GM21576 (cell line): ENCODE results near the gene DPF3.

Source experiments
- ATAC-seq: cut with Tn5 transposase; IDR thresholded peaks from one replicate; pipeline ENCODE4 v1.9.1; 2021; ENCODE audit warnings: mild to moderate bottlenecking, moderate library complexity; ENCODE audit not compliant: unreplicated experiment

Gene DPF3

DNA sequence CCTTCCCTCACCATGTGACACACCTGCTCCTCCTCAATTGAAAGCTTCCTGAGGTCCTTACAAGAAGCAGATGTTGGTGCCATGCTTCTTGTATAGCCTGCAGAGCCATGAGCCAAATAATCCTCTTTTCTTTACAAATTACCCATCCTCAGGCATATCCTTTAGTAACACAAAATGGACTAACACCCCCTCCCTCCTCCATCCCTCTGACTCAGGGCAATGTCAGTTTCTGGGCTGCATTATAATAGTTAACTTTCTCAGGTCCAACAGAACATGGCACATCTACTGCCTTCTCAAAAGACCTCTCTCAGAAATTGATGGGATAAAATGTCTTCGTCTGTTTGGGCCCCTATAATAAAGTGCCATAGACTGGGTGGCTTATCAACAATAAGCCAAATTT is 287.0 kb downstream of the DPF3 start:
- no peak for ATAC-seq

DNA sequence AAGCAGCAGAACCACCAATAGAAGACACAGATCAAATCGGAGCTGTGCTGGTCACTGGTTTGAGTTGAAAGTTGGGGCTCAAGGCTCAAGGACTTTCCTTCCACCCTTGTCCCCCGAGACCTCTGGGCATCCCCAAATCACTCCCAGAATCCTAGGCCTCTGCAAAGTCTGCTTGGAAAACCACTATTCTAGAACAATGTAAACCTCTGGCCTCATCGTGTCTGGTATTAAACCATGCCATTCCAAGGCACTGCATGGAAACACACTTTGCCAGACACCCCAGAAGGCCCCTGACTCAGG is 288.0 kb downstream of the DPF3 start:
- no peak for ATAC-seq

DNA sequence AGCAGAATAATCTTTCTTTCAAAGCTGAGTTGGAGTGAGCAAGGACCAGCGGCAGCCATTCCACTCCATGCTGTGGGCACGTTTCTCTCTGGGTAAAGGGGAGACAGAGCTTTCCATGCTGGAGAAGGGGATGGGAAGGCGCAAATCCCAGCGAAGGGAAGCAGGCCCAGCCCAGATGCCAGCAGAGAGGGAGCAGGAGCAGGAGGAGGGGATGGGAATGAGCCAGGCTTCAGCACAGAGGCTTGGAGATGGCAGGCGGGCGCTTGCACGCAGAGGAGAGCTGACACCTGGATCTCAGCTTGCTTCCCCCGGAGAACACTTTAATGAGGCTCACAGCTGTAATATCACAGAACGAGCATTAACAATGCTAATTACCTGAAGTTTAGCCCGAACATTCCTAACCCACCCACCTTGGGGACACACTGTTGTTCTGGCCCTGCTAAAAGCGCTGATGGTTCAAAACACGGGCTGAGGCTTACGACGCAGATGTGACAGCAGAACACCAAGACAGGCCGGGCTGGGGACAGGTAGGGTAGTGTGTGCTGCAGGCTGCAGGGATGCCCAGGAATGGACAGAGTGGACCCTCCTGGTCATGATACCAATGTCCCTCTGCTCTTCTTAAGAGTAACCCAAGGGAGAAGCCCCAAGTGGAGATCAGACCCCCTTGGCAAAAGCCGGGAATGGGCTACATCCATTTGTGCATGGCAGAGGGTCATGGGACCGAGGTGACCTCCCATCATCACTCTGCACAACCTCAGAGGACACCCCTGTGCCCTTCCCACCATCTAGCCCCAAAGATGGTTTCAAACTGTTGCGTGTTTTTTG is 288.6 kb downstream of the DPF3 start:
- no peak for ATAC-seq

DNA sequence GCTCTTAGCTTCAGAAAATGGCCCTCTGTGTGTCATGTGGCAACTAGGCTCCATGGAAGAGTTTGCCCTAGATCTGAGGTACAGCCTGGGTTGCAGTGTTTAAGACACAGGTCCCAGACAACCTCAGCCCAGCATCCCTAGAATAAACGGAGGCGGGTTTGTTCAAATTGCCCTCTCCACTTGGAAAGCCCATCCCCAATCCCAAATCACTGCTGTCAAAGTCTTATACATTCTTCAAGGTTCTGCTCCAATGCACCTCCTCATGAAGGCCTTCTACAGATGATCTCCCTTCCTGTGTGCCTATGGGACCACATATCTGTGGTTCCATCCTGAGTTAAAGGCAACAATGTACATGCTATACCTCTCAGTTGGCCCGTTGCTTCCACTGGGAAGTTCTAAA is 289.8 kb downstream of the DPF3 start:
- no peak for ATAC-seq

DNA sequence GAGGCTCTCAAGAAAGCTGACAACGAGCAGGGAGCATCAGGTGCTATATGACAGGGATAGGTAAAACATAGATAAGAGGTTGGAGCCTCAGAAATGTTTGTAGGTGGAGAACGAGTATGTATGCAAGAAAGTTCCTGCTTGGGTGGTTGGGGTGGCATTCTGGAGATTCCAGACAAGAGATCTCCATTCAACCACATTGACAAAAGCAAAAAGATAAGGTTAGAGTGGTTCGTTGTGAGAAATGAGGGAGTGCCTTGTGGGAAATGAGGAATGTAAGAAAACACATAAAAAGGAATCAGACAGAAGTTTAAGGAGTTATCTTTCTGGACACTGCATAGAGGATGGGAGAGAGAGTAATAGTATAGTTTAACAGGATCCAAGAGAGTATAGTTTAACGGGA is 290.3 kb downstream of the DPF3 start:
- ATAC-seq = no peak

DNA sequence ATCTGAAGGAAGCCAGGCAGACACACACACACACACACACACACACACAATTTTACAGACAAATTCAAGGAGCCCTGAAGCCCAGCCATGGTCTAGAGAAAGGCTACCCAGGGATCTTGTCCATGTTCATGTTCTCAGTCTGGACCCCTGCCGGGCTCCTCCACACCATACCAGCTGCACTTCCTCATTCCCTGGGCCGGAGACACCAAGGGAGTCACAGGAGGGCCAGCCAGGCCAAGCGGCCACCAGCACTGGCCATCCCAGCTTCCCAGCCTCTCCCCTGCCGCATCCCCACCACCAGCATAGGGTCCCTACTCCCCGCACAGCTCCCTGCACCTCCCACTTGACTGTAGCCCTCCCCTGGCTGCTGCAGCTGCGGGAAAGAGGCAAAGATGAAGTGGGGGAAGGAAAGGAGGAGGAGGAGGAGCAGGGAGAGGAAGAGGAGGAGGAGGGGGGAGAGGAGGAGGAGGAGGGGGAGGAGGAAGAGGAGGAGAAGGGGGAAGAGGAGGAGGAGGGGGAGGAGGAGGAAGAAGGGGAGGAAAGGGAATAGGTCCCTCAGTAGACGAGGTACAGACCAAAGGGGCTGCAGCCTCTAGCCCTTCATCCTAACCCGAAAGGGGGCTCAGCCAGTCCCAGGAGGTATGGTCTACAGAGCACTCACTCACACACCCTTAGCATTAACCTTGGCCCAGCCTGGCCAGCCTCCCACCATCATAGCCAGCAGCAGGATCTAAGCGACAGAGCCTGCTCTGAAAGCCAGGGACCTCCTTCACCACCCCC is 293.2 kb downstream of the DPF3 start:
- ATAC-seq = no peak

DNA sequence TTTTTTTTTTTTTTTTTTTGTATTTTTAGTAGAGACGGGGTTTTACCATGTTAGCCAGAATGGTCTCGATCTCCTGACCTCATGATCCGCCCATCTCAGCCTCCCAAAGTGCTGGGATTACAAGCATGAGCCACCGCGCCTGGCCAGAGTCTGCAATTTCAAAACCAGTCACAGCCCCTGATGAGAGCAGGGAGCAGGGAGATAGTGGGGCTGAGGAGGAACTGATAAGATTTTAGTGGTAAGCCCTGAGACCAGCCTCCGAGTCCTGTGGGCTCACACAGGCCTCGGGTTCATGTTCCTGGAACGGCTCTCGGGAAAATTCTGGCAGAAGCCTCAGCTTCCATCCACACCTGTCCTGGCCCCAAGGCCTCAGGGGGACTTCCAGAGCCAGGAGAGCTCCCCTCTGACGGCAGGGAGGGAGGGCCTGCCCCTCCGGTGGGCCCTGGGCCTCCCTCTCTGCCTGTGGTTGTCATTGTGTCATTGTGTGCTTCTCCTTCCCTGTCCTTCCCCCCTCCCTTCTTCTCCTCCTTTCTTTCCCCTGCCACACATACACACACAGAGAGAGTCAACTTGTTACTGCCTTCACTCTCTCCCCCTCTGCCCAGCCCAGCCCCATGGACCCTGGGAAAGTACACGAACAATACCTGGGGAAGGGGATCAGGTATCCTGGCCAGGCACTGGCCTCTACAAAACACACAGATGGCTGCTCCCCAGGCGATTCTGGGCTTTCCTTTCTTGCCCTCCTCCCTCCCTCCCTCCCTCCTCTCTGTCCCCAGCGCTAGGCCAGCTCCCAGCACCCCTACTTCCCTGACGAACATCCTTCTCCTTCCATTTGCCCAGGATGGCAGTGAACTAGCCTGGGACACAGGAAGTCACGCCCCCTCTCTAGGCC is 294.1 kb downstream of the DPF3 start:
- no peak for ATAC-seq

DNA sequence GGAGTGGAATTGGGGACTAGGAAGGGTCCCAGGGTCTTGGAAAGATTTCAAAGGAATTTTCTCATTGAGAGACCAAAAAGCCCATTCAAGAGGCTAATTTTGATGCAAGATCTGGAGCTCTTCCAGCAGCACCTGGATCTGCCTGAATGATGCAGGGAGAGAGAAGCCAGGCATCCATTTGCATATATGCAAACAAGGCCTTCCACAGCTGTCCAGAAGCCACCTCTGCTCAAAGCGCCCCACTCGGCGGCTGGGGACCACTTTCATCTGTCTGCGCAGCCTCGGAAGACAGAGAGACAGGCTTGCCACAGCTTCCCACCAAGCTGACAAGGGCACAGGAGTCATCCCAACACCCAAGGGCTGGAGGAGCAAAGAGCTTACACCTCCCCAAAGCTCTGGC is 295.6 kb downstream of the DPF3 start:
- ATAC-seq = no peak

DNA sequence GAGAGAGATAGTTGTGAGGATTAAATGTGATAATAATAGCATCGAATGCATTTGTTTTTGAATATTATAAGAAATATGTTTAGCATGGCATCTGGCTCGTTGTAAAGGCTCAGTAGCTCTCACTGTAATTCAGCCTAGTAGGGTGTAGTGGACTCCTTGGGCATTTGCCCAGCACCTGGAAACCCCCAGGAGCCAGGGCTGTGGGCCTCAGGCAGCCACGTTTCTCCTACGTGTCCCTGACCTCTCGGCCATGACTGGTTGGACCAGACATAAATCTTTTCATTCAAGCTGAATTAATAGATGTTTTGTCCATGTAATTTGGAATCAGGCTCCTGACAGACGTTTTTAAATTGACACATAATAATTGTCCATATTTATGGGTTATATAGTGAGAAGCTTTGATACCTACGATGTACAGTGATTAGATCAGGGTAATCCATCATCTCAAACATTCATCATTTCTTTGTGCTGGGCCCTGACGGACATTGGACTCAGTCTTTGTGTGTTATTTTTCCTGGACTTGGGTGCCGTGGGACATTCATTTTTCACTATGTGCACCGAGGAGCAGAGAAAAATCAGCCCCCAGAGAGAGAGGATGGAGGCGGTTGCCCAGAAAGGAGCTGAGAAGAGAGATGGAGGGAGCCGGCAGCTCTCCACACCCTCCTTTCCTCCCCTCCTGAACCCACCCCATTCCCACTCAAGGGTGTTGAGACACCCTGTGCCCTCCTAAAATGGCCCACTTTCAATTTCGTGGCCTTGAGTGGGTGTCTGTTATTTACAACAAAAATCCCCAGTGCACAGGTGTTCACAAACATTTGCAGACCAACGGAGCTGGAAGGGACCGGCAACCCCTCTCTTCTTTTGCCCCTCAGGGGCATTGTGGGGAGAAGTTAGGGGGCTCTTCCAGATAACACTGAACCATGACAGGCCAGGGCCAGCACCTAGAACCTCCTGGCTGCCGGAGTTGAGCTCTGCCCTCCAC is 296.4 kb downstream of the DPF3 start:
- no peak for ATAC-seq

DNA sequence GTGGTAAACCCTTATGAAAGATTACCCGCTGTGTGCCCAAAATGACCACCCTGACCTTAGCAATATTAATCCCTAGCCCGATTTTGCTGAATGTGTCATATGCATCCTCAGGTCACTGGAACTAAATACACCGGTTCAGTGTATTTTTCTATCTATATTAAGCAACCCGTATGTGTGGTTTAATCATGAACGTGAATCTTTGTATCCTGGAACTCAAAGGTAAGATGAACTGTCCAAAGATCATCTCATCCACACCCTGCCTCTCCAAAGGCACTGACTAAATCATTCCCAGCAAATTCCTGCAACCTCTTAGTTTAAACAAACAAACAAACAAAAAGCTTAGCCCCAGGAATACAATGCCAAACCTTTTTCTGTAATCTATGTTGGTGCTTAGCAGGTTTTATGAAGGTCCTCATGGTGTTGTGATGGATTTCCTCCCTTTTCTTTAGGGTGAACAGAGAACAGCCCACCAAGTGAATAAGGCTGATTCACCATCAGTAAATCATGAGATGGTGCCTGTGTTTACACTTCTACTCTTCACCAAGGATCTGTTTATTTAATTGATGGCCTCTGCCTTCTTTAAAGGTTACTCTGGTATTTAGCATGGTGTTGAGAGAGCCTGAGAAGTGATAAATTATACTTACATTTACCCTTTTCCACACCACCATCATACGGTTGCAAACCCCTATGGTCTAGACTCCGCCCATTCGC is 298.6 kb downstream of the DPF3 start:
- ATAC-seq = no peak

DNA sequence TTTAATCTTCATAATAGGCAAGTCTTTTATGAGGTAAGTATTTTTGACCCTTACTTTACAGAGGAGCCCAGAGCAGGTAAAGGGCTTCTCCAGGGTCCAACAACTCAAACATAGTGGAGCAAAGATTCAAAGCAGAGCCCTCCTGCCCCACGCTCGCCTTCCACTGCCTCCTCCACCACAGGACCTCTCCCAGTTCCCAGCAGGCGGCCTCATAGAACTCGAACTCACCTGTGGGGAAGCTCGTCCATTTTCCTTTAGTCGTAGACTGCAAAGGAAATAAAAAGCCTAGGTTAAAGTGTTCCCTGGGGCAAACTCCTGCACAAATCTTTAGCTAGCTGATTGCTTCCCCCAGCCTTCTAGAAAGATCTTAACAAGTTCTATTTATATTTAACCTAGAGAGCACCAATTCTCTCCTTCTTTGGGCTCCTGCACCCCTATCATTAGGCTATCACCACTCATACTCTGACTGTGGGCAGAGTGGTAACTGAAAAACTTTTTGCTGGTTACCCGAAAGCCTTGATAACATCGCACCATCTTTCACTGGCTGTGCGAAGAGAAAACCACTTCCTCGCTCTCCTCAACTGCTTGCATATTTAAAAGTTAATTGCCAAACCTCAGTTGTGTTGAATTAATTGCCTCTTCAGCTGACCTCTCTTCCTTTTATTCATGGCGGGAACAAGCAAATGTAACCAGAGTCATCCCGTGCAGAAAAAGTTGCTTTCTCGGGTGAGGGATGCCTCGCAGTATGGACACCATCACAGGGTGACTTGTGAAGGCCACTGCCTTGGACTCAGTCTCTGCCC is 299.6 kb downstream of the DPF3 start:
- ATAC-seq = no peak

DNA sequence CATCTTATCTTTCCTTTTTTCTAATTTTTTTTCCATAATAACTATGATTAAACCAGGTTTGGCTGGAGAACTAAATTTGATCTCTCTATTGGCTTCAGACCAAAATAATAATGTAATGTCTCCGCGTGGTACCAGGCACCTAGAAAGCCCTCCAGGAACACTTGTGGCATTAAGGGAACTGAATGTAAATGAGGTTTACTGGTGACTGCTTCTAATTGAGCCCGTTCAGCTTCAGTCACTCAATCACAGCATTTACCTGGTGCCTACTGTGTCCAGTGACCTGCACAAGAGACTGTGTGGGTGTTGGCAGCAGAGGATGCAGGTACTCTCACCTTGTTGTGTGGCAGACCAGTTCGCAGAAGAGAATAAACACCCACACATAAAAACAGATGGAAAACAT is 302.5 kb downstream of the DPF3 start:
- no peak for ATAC-seq

DNA sequence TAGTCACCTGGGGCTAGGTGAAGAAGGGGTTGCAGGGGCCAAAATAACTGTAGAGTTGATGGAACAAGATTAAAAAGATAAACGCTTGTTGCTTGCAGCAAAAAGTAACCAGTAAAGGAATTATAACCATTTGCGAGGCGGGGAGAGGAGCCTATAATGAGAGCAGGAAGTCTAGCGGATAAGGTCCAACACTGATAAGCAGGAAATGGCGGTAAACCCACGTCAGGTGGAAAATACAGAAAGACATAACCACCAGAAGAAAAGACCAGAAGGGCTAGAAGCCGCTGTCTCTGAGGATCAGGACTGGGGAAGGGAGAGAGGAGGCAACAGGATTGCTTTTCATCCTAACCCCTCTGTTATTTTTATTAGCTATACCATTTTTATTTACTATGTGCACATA is 303.3 kb downstream of the DPF3 start:
- ATAC-seq = no peak

DNA sequence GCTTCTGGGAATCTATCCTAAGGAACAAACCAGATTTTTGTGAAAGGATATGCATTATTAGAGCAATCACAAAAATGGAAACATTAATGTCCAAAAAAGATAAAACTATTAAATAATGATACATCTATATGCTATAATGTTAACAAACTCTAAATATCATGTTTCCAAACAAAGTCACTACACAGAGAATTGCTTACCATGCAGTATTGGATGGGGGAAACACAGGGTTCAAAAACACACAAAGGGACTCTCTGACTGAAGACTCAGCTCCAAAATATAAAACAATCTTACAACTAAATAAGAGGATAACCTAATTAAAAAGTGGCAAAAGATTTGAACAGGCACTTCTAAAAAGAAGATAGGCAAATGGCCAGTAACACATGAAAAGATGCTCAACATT is 304.2 kb downstream of the DPF3 start:
- no peak for ATAC-seq

DNA sequence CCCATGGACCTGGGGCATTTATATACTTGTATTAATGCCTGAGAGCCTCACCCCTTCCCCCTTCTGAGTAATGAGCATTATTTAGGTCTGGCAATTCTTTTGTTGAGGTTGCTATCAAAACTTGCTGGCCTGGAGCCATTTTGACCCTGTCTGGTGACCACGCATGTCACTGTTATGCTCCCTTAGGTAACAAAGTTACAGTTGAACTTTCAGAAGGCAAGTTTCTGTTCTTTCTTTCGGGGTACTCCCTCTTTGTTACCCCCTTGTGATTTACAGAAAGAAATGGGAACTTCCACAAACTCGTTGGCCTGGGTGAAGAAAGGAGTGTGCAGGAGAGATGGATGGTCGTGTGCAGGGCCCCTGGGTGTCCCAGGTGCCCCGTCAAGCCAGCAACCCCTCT is 305.4 kb downstream of the DPF3 start:
- no peak for ATAC-seq

DNA sequence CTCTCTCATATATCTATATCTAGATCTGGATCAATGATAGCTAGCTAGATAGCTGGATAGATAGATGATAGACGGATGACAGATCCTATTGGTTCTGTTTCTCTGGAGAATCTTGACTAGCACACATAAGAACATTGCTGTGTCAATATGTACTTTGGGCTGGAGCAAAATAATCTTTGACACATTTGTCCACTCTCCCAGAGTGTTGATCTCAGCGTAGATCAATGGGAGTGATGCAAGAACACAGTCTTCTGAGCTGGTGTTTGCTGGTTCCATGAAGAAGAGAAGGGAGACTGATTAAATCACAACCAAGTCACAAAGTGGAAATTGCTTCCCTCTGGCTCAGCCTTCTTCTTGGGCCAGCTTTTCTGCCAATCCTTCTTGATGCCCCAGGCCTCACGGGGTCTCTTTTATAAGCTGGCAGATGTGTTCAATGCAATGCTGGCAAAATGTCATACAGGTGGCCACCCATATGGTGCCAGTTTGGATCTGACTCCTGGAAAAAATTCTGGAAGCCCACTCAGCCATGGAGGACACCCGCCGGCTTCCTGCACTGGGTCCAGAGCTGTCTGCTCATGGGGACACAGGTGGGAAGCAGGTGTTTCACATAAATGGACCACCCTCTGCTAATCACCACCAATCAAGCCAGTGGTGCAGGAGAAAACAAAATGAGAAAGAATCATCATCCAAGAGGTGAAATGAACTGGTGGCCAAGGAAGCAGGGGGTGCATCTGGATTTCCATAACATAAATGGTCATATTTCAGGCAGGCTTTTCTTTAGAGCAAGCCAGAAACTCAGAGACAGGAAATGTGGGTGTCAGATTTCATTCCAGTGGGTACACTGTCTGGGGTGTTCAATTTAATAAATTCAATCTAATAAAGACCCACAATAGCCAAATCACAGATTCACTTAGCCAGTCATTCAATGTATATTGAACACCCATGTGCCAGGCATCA is 310.3 kb downstream of the DPF3 start:
- no peak for ATAC-seq

DNA sequence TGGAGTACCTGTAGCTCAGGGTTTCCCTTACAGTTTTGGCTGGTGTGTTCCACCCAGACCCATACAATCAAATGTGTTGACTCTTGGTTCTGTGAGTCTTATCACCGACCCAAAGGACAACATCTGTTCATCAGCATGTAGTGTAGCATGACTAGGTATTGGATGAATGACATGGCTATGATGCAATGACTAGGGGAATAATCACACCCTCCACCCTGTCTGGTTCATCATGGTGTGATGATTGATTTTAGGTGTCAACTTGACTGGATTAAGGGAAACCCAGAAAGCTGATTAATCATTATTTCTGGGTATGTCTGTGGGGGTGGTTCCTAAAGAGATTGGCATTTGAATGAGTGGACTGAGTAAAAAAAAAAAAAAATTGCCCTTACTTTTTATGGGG is 311.3 kb downstream of the DPF3 start:
- no peak for ATAC-seq

DNA sequence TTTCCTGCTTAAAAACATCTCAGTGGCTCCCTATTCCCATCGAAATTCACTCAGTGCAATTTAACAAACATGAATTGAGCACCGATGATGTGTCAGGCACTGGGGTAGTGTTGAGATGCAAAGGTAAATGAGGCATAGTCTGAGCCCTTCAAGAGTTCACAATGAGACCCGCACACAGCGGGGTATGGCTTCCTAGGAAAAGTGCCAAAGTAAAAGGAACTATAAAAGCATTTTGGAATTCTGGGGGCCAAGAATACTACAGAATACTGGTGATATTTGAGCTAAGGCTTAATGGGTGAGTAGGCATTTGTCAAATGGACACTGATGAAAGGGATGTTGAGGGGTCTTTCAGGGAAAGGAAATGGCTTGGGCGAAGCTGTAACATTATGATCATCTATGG is 315.4 kb downstream of the DPF3 start:
- ATAC-seq = no peak
